Psoas muscle (tissue), 8 donors: Measurements from ENCODE around the gene ADARB1. TPM values are rescaled to one million over a fixed set of nuclear protein-coding genes. Genes with fewer than 3 reads are reported as not detected.
A peak's percentile ranks its signal among the peaks of the same experiment; 100 is the strongest.

Experiments used
- ATAC-seq, 4 donors: fragments of 200-7000 bp; cut with Tn5 transposase; one replicate each; pipeline ENCODE4 v1.9.1; 2020; ENCODE audit warnings: moderate library complexity in 3 of 4, mild to moderate bottlenecking in 2 of 4
- DNase-seq, 2 donors: peaks; one replicate each; pipeline ENCODE4 v3.0.0-alpha.2; 2020
- H3K27ac ChIP-seq: fragments of 200-600 bp; one replicate; pipeline ENCODE4 v1.8.0; 2022
- H3K27me3 ChIP-seq, 3 donors: fragments of 200-600 bp in 1 of 3; one replicate each; pipeline versions ENCODE4 v1.6.1 to v1.8.0; 2013 to 2022; ENCODE audit warnings: low read length in 2 of 3, mild to moderate bottlenecking in 2 of 3, moderate library complexity in 1 of 3; ENCODE audit not compliant: insufficient read depth in 3 of 3
- H3K36me3 ChIP-seq, 2 donors: fragments of 200-600 bp in 1 of 2; one replicate each; pipeline versions ENCODE4 v1.6.1 to v1.8.0; 2013 to 2022; ENCODE audit warnings: low read depth in 1 of 2, mild to moderate bottlenecking in 1 of 2, moderate library complexity in 1 of 2; ENCODE audit not compliant: insufficient read depth in 1 of 2
- H3K4me1 ChIP-seq: fragments of 200-600 bp; one replicate; pipeline ENCODE4 v1.8.0; 2022
- H3K4me3 ChIP-seq: fragments of 200-600 bp; one replicate; pipeline ENCODE4 v1.8.0; 2022; ENCODE audit warnings: mild to moderate bottlenecking
- H3K9me3 ChIP-seq: fragments of 200-600 bp; one replicate; pipeline ENCODE4 v1.8.0; 2022
- WGBS, 3 donors: extraction: QIAGEN DNeasy Blood & Tissue Kit; methylation state at CpG; one replicate each; pipeline versions ENCODE4 v1.1.6 to v1.1.7; 2013; 5-methylcytosine and 5-hydroxymethylcytosine counted together
- intact Hi-C, 2 donors: fragments of 100-400 bp; cut with DNase I; formaldehyde crosslinking; loops; one replicate each; pipeline versions ENCODE4 v1.11.0 to v1.14.2; 2022
- polyA plus RNA-seq, 3 donors: library from polyadenylated mRNA; stranded (reverse); fragments of 200-250 nt; gene quantifications; one replicate each; pipeline ENCODE4 v1.2.3, GENCODE V29; 2013
- total RNA-seq, 4 donors: library from RNA; stranded (reverse); fragmentation: NEBNext Ultra II Directional in 2 of 4; extraction: Animal tissue kit (Norgen Biotek cat#: 25700) in 2 of 4; gene quantifications; one replicate each; pipeline versions ENCODE4 v1.2.1 to v1.2.4, GENCODE V29; 2021 to 2023
- TF ChIP-seq, protein P1 (sequence below): fragments of 200-600 bp; IDR thresholded peaks from one replicate; pipeline ENCODE4 v1.8.0; 2022; ENCODE audit warnings: antibody characterized with exemption
- donor health status: healthy with polysubstance abuse.
- donor health status: DM: no; HTN: no; CAD: no; lungs with moderate emphysema.
- donor health status: Bipolar disorder and iron deficiency.
- donor health status: healthy.
- donor health status: DM: yes; HTN: yes; CAD: no.
- donor health status: DM: no; HTN: no; CAD: no.
- donor health status: DM: no; HTN: no; CAD: no.
- donor health status: DM: yes; HTN: yes; CAD: no.

ADARB1 gene
- total and polyA plus RNA-seq, 7 donors, result 3.8 to 22.7 (median 6.9) TPM

DNA sequence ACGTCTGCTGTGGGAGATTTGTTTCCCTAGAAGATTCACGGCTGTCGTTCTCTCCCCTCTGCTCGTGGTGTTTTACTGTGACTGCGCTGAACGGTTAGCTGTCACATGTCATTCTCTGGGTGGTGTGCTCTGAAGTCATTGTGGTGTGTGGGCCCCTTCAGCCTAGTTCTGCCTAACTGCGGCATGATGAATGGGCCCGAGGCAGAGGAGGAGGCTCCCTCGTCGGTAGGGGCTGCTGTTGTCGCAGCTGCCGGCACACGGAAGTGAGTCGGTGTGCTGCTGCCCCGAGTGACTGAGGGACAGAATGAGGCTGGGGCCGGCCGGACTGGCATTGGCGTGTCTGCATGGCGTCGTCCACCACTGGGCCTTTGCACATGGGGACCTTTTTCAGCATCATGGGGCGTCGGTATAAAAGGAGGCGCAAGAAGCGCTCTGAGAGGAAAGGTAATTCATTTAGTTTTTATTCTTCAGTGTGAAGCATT, 77.9 kb downstream of the ADARB1 start:
- no peaks in the 10 kb centered on the region for H3K27me3 ChIP-seq
- WGBS, 3 donors, result 55 to 70% (median 58%) methylated on average over 24 of the region's 24 CpGs
- intact Hi-C loops, result loop anchor here in 1 of 2 donors (5.0 kb wide), 1 partner anchor 295 kb away; no protein-coding TSS in a partner anchor
- ATAC-seq (peak; percentile 57 to 86 (median 70)), DNase-seq (peak in 1 of 2 donors; percentile 46)
- peaks cover 5% of the 10 kb centered on the region for H3K4me1 ChIP-seq
- no peak overlapping the region for H3K27ac ChIP-seq
- H3K9me3 ChIP-seq, result no peaks in the 10 kb centered on the region
- TF ChIP-seq, protein P1, sequence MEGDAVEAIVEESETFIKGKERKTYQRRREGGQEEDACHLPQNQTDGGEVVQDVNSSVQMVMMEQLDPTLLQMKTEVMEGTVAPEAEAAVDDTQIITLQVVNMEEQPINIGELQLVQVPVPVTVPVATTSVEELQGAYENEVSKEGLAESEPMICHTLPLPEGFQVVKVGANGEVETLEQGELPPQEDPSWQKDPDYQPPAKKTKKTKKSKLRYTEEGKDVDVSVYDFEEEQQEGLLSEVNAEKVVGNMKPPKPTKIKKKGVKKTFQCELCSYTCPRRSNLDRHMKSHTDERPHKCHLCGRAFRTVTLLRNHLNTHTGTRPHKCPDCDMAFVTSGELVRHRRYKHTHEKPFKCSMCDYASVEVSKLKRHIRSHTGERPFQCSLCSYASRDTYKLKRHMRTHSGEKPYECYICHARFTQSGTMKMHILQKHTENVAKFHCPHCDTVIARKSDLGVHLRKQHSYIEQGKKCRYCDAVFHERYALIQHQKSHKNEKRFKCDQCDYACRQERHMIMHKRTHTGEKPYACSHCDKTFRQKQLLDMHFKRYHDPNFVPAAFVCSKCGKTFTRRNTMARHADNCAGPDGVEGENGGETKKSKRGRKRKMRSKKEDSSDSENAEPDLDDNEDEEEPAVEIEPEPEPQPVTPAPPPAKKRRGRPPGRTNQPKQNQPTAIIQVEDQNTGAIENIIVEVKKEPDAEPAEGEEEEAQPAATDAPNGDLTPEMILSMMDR, result peak; percentile 22
- no peaks in the 10 kb centered on the region for H3K36me3 ChIP-seq
- H3K4me3 ChIP-seq, result no peak overlapping the region

- WGBS, 3 donors, result 53 to 60% (median 54%) methylated on average over 11 of the region's 11 CpGs
- no peak overlapping the region for H3K27ac ChIP-seq
Observed at GRCh38 chr21:45153358-45154318, 79.3 kb downstream of the ADARB1 start.

GRCh38 chr21:45154511-45155508, 80.4 kb downstream of the ADARB1 start:
- Histone ChIP-seq H3K27me3 (no peaks in the 10 kb centered on the region), H3K9me3 (no peaks in the 10 kb centered on the region), H3K27ac (no peak overlapping the region), H3K4me3 (no peak overlapping the region), H3K36me3 (no peaks in the 10 kb centered on the region), H3K4me1 (peaks cover 5% of the 10 kb centered on the region)
- ATAC-seq, result peak in 3 of 4 donors; percentile 30 to 49 (median 45)
- WGBS, 3 donors, result 61 to 75% (median 62%) methylated on average over 9 of the region's 9 CpGs
- no peak for DNase-seq
- TF ChIP-seq, protein P1, result no peak
- intact Hi-C loops, result loop anchor here in 1 of 2 donors (5.0 kb wide), 1 partner anchor 292 kb away; no protein-coding TSS in a partner anchor

More at GRCh38 chr21:45153358-45154318, 79.3 kb downstream of the ADARB1 start:
- intact Hi-C loops, result loop anchor here in 1 of 2 donors (5.0 kb wide), 1 partner anchor 294 kb away; no protein-coding TSS in a partner anchor
- no peaks in the 10 kb centered on the region for H3K9me3 ChIP-seq
- H3K4me1 ChIP-seq, result peaks cover 5% of the 10 kb centered on the region
- no peaks in the 10 kb centered on the region for H3K36me3 ChIP-seq
- TF ChIP-seq, protein P1, result no peak
- no peak for ATAC-seq
- DNase-seq, result no peak
- no peak overlapping the region for H3K4me3 ChIP-seq
- H3K27me3 ChIP-seq, result no peaks in the 10 kb centered on the region

DNA sequence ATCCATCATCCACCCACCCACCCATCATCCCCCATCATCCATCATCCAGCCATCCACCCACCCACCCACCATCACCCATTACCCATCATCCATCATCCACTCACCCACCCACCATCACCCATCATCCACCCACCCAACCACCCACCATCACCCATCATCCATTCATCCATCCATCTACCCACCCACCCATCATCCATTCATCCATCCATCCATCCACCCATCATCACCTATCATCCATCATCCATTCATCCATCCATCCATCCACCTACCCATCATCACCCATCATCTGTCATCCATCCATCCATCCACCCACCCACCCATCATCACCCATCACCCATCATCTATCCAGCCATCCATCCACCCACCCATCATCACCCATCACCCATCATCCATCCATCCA, 81.5 kb downstream of the ADARB1 start:
- intact Hi-C loops, result no loop called here
- no peak for ATAC-seq
- H3K4me3 ChIP-seq, result no peak overlapping the region
- no peak overlapping the region for H3K27ac ChIP-seq
- DNase-seq, result no peak
- no peaks in the 10 kb centered on the region for H3K27me3 ChIP-seq
- TF ChIP-seq, protein P1, result no peak
- H3K4me1 ChIP-seq, result peaks cover 11% of the 10 kb centered on the region
- H3K36me3 ChIP-seq, result no peaks in the 10 kb centered on the region
- no peaks in the 10 kb centered on the region for H3K9me3 ChIP-seq
